CD4-positive, alpha-beta T cell treated with Interleukin-15 for 4 hours (primary cell): Measurements from ENCODE around the gene GPATCH11.

Source experiments
- DNase-seq: peaks from one replicate; pipeline ENCODE4 v3.0.0-alpha.2; 2020; ENCODE audit warnings: low spot score

GPATCH11 gene

DNA sequence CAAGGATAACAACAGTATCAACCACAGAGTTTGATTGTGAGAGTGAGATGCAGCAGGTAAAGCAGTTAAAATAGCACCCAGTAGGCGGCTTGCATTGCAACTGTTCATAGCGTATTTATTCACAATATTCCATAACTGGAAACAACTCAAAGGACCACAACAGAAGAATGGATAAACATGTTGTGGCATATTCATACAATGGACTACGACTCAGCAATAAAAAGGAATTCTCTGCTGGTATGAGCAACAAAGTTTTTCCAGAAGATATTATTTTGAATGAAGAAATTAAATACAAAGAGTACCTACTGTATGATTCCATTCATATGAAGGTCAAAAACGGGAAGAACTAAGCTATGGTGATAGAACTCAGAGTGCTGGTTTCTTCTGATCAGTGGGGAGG, 25.2 kb downstream of the GPATCH11 start:
- DNase-seq, result no peak

DNA sequence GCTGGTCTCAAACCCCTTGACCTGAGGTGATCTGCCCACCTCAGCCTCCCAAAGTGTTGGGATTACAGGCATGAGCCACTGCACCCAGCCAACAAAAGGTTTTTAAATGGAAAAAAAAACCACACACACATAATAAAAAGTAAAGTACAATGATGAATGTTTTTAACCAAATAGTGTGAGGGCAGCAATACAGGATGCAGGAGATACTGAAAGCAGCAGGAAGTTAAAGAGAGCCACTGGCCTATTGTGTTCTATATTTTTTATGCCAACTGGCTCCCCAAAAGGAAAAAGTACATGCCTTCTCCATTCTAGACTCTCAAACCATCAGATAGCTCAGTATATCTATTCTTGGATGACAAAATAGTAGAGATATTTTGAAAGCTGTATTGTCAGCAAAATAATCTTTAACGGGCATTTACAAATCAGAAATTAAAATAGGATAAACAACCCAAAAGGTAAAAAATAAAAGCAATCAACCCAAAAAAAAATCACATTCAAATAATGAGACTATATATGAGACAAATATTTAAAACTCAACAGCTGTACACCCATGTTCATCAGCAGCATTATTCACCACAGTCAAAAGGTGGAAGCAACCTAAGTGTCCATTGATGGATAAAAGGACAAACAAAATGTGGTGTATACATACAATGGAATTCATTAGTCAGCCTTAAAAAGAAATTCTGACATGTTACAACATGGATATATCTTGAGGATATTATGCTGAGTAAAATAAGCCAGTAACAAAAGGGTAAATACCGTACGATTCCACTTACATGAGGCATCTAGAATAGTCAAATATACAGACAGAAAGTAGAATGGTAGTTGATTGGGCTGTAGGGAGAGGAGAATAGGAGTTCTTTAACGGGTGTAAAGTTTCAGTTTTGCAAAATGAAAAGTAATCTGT, 26.2 kb downstream of the GPATCH11 start:
- DNase-seq, result no peak

DNA sequence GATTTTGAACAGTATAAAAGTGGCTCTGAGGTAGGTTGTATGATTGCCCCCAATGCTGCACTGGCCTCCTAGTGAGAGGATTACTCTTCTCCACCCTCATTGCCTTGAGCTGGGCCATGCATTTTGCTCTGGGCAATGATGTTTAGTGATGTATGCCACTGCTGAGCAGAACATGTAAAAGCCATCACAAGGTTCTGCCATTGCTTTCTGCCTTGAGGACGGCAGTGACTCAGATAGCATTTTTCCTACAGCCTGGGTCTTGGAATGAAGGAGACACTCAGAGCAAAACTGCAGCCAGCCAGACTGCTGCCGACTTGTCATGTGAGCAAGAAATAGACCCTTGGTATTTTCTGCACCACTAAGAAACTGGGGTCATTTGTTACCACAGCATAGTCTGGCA, 27.6 kb downstream of the GPATCH11 start:
- no peak for DNase-seq

DNA sequence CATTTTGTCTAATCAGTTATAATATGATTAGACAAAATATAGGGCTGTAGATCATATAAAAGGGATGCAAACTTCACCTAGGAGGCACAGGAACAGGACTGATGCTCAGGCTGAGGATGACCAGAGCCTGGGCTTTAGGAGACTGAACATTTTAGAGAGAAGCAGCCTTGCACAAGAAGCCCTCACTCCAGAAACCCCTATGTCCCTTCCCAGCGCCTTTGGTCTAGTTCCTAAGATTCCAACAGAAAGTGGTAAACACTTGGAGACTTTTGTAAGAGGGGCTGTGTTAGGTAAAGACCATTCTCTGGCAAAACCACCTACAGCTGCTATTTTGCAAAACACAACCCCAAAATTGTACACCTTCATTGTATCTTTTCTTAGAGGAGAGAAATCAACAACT, 33.2 kb downstream of the GPATCH11 start:
- DNase-seq, result no peak

DNA sequence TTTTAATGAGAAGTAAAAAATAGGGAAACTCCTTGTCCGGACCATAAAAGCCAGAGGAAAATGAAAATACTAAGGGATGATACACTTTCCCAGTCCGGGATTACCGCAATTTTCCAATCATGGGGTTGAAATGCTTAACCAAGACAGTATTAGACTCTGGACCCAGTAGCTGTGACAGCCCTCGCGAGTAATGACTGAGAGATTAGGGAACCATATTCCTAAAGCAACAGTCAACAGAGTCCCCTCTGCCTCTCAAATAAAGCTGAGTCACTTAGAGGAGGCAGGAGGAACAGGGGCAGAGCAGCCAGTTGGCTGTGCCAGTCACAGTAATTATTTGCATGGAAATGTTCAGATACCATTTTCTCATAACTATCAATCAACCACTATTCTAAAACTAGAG, 34.8 kb downstream of the GPATCH11 start:
- DNase-seq, result no peak

DNA sequence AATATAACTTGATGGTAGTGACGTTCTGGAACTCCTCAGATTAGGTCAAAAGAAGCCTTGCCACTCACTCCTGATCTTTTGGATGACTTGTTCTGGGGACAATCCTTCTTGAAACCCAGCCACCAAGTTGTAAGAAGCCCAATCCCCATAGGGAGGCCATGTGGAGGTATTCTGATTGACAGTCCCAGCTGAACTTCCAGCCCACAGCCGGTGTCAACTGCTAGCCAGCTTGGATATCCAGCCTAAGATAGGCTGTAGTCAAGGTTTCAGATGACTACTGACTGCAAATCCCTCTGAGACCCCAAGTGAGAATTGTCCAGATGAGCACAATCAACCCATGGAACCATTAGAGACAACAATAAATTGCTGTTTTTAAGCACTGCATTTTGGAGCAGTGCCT, 41.1 kb downstream of the GPATCH11 start:
- DNase-seq, result no peak

DNA sequence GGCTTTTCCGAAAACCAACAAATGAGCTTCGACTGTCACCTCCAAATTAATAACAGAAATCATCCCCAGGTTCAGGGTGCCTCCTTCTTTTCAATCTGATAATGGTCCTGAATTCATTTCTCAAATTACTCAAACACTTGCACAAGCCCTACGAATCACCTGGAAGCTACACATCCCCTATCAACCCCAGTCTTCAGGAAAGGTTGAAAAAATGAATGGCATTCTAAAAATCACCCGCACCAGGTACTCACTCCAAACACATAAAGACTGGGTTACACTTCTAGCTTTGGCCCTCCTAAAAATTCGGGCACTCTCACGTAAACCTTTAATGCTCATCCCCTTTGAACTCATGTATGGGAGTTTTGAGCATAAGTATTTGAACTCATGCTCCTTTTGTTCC, 48.6 kb downstream of the GPATCH11 start:
- DNase-seq, result no peak

DNA sequence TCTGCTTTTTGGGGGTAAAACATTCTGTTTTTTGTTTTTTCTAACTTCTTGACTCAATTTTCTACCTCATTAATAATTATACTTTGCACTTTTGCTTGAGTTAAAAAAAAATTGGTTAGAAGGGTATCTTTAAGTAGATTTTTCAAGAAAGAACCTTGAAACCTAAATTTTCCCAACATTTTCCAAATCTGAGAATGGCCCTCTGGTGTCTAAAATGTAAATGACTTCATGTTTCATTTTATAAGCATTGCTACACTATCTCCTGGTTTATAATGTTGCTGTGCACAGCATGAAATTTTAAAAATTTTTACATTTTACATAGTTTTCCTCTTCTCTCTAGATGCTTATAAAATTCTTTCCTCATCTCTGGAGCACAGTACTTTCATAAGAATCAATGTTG, 58.2 kb downstream of the GPATCH11 start:
- no peak for DNase-seq

DNA sequence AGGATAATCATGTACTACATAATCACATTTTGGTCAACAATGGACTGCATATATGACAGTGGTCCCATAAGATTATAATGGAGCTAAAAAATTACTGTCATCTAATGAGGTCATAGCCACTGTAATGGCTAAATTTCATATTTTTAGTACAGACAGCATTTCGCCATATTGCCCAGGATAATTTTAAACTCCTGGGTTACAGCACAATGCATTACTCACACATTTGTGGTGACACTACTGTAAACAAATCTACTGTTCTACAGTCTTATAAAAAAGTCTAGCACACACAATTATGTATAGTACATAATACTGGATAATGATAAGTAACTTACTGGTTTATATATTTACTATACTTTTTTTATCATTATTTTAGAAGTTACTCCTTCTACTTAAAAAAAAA, 59.7 kb downstream of the GPATCH11 start:
- DNase-seq, result no peak

DNA sequence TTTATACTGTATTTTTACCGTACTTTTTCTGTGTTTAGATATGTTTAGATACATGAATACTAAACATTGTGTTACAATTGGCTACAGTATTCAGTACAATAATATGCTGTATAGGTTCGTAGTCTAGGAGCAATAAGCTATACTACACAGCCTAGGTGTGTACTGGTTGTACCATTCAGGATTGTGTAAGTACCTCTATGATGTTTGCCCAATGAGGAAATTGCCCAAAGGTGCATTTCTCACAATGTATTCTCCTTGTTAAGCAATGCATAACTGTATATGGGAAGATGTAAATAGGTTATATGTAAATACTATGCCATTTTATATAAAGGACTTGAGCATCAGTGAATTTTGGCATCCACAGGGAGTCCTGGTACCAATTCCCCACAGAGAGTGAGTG, 61.7 kb downstream of the GPATCH11 start:
- no peak for DNase-seq

DNA sequence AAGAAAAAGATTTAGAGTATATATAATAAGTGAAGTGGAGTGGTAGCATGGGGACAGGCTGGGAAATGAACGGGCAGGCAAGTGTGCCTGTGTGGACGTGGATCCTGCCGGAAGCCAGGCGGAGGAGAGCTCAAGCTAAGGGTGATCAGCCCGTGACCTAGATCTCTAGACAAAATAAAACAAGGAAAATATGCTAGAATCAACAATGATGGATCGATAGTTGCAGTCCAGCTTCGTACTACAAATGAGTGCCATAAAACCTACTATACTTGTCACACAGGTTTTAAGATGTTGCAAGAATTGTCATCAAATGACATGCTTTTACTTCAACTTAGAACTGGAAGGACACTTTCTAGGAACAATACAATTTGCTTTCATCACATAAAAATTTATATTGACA, 64.0 kb downstream of the GPATCH11 start:
- DNase-seq, result no peak
